ENCODE data around the gene RAPGEF2. TPM values are rescaled to one million over a fixed set of nuclear protein-coding genes. Genes with fewer than 3 reads are reported as not detected.

RAPGEF2 gene
- total and polyA plus RNA-seq, 2 of the 8 experiments (the other 6 are each of a cell fraction or from before 2014, with no cell fraction given), result 24.4 to 48.6 TPM

- Histone ChIP-seq H3K4me3 (ENCODE audit: extremely low read depth in 1 of 4, insufficient read depth in 2 of 4, low read depth in 3 of 4, low read length in 4 of 4) (no peak overlapping the region), H3K14ac (ENCODE audit: insufficient read length) (no peak overlapping the region), H3K9ac (replicated peaks in 1 of 4; ENCODE audit: extremely low read depth in 1 of 4, low read depth in 3 of 4, low read length in 3 of 4) (no peak overlapping the region), H3K27ac (ENCODE audit: low read depth, low read length) (no peak overlapping the region), H3K4me1 (replicated peaks in 1 of 4; ENCODE audit: control insufficient read depth in 3 of 4, insufficient read depth in 4 of 4, low read length in 3 of 4) (no peaks in the 10 kb centered on the region), H4K20me1 (replicated peaks in 1 of 2; ENCODE audit: control insufficient read depth in 1 of 2, insufficient read depth in 2 of 2, low read length in 2 of 2) (peaks cover 0 to 2% of the 10 kb centered on the region in 2 experiments), H2BK120ac (replicated peaks; ENCODE audit: low read depth, low read length) (no peak overlapping the region), H2BK15ac (ENCODE audit: low read length) (no peak overlapping the region), H3K9me3 (ENCODE audit: insufficient read depth in 2 of 2, low read depth in 1 of 2, low read length in 1 of 2) (no peaks in the 10 kb centered on the region), H3K4ac (replicated peaks; ENCODE audit: insufficient read length, low read depth, low read length) (no peak overlapping the region), H2BK12ac (ENCODE audit: low read depth, low read length) (no peak overlapping the region), H4K8ac (ENCODE audit: extremely low read depth, insufficient read depth, low read length) (no peak overlapping the region), H3K23me2 (ENCODE audit: low read depth, low read length) (no peaks in the 10 kb centered on the region), H3K23ac (ENCODE audit: insufficient read length) (no peak overlapping the region), H3K18ac (ENCODE audit: extremely low read depth, low read length) (no peak overlapping the region), H3K79me1 (ENCODE audit: low read depth, low read length) (no peaks in the 10 kb centered on the region), H3K79me2 (ENCODE audit: control insufficient read depth in 1 of 2, insufficient read depth in 2 of 2, low read length in 2 of 2) (no peaks in the 10 kb centered on the region), H2BK20ac (ENCODE audit: low read length) (no peak overlapping the region), H4K91ac (replicated peaks; ENCODE audit: insufficient read length, low read length) (no peak overlapping the region), H2AK5ac (ENCODE audit: low read depth, low read length) (no peak overlapping the region), H4K5ac (ENCODE audit: insufficient read length, low read depth, low read length) (no peak overlapping the region), H3K36me3 (ENCODE audit: control insufficient read depth in 2 of 4, insufficient read depth in 4 of 4, low read length in 3 of 4) (peaks cover 0 to 49% (median 28%) of the 10 kb centered on the region in 4 experiments; a peak in 6 of 8 replicates), H3K56ac (replicated peaks; ENCODE audit: insufficient read length, low read depth, low read length) (no peak overlapping the region), H3K27me3 (replicated peaks in 1 of 4; ENCODE audit: control insufficient read depth in 3 of 4, extremely low read depth in 1 of 4, insufficient read depth in 3 of 4, low read length in 3 of 4) (no peaks in the 10 kb centered on the region), H2BK5ac (ENCODE audit: low read depth, low read length) (no peak overlapping the region), H2AFZ (ENCODE audit: low read length) (no peak overlapping the region), H3K4me2 (ENCODE audit: insufficient read depth in 1 of 2, low read depth in 2 of 2, low read length in 2 of 2) (no peak overlapping the region)
- FAIRE-seq, result no peak
- 93% methylated on average over 3 of the region's 3 CpGs; no CpG with 5 or more reads in 1 of the 2 experiments for WGBS, 2 experiments (ENCODE audit: extremely low coverage in 1 of 2, insufficient coverage in 1 of 2, insufficient read length in 1 of 2, insufficient replicate concordance in 2 of 2, low coverage in 1 of 2, low lambda C conversion rate in 2 of 2, missing lambda C conversion rate in 1 of 2)
- CTCF ChIA-PET (ENCODE audit: partially characterized antibody), result no interaction called here
- POLR2A ChIA-PET (ENCODE audit: partially characterized antibody), result no interaction called here
- no peak for DNase-seq (ENCODE audit: low read depth in 1 of 2, low spot score in 2 of 2)
Measured at GRCh38 chr4:159355466-159355865, 252.6 kb downstream of the RAPGEF2 start.

Measured in H1 (cell line).